T-helper 1 cell treated with Interleukin-12 subunit alpha and Interleukin-12 subunit beta and Interleukin-4 antibody, amounts not matched to agents 30 μg/mL and 1 μg/mL, for 36 hours (primary cell): ENCODE data around the gene LRP1B.

Experiments
- H3K27ac Mint-ChIP-seq: one replicate; pipeline ENCODE4 v1.8.0; 2021; ENCODE audit warnings: mild to moderate bottlenecking, mixed read lengths
- H3K27me3 Mint-ChIP-seq: one replicate; pipeline ENCODE4 v1.8.0; 2021; ENCODE audit warnings: low read depth, mixed read lengths
- H3K36me3 Mint-ChIP-seq: one replicate; pipeline ENCODE4 v1.8.0; 2021; ENCODE audit warnings: low read depth, mixed read lengths
- H3K4me1 Mint-ChIP-seq: one replicate; pipeline ENCODE4 v1.8.0; 2021; ENCODE audit warnings: low read depth, mixed read lengths
- H3K4me3 Mint-ChIP-seq: one replicate; pipeline ENCODE4 v1.8.0; 2021; ENCODE audit warnings: mild to moderate bottlenecking, moderate library complexity, mixed read lengths
- H3K9me3 Mint-ChIP-seq: one replicate; pipeline ENCODE4 v1.8.0; 2021; ENCODE audit warnings: mixed read lengths

Gene LRP1B

DNA sequence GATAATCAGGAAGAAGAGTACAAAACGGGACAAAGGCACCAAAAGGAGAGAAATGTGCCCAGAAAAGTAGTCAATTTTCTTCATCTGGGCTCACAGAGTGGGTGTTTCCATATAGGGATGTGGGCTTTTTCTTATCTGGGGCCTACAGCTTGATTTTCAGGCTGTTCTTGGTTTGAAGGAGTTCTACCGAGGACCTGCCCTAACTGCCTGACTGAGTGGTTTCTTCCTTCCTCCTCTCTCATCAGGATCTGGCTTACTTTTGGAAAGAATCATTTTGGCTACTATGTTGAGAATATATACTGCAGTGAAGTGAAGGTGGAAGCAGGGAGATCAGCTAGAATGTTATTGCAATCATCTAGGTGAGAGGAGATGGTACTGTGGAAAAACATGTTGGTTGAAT lies 316.7 kb downstream of the LRP1B start:
- Mint-ChIP-seq H3K27me3 (no peaks in the 10 kb centered on the region), H3K27ac (no peak overlapping the region), H3K36me3 (no peaks in the 10 kb centered on the region), H3K4me3 (no peak overlapping the region), H3K4me1 (no peaks in the 10 kb centered on the region), H3K9me3 (peaks cover 30% of the 10 kb centered on the region)

DNA sequence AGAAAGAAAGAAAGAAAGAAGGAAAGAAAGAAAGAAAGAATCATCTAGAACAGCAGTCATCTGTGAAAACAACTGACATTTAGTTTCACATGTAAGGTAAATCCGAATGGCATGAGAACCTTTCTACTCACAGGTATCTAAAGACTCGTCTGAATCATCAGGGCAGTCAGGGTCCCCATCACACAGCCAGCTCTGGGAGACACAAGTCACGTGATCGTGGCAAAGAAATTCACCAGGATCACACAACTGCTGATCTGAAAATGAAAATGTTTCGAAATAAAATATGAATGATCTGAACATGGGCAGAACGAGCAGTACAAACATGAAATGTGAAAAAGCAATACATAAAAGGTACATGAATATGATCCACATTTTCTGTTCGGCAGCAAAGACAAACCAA lies 320.7 kb downstream of the LRP1B start:
- no peaks in the 10 kb centered on the region for H3K27me3 Mint-ChIP-seq
- no peak overlapping the region for H3K27ac Mint-ChIP-seq
- no peaks in the 10 kb centered on the region for H3K4me1 Mint-ChIP-seq
- H3K36me3 Mint-ChIP-seq: no peaks in the 10 kb centered on the region
- H3K4me3 Mint-ChIP-seq: no peak overlapping the region
- peaks cover 29% of the 10 kb centered on the region for H3K9me3 Mint-ChIP-seq

- Mint-ChIP-seq H3K4me3 (no peak overlapping the region), H3K4me1 (no peaks in the 10 kb centered on the region), H3K27ac (no peak overlapping the region), H3K27me3 (no peaks in the 10 kb centered on the region), H3K9me3 (peaks cover 3% of the 10 kb centered on the region), H3K36me3 (no peaks in the 10 kb centered on the region)
Observed at GRCh38 chr2:141806090-141806489, 324.7 kb downstream of the LRP1B start.

- Mint-ChIP-seq H3K4me1 (no peaks in the 10 kb centered on the region), H3K4me3 (no peak overlapping the region), H3K27ac (no peak overlapping the region), H3K9me3 (peaks cover 3% of the 10 kb centered on the region), H3K36me3 (no peaks in the 10 kb centered on the region), H3K27me3 (no peaks in the 10 kb centered on the region)
Observed at GRCh38 chr2:141805302-141805701, 325.5 kb downstream of the LRP1B start.

DNA sequence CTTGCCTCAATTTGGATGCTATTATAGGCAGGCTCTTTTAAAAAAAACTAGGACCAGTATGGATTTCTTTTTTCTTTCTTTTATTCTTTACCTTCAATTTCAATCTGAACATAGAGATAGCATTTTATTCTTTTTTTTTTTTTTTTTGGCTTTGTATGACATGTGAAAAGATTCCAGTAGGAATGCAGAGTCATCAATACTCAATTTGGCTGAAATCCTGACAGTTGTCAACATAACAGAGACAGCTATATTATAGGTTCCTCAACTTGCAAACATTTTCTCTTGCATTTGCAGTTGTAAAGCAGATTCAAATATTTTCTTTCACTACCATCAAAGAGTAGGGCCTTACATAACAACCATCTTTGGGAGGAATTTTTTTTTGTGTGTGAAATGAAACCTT lies 334.4 kb downstream of the LRP1B start:
- H3K27ac Mint-ChIP-seq: no peak overlapping the region
- no peak overlapping the region for H3K4me3 Mint-ChIP-seq
- no peaks in the 10 kb centered on the region for H3K4me1 Mint-ChIP-seq
- no peaks in the 10 kb centered on the region for H3K36me3 Mint-ChIP-seq
- H3K27me3 Mint-ChIP-seq: no peaks in the 10 kb centered on the region
- no peaks in the 10 kb centered on the region for H3K9me3 Mint-ChIP-seq

DNA sequence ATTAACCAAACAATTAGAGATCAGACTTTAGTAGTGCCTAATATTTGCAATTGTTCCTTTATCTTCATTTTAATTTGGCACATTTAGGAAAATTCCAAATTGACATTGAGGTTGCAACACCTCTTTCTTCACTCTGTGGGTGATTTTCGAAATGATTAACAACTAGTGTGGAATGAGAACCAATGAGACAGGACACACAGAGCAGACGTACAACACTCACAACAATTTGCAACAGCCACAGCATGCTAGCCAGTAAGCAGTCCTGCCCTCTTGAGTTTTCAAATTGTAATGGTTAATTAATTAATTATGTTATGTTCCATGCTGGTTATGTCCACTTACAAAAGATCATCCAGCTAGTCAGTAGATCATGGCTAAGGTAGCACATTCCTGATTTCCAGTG lies 339.3 kb downstream of the LRP1B start:
- Mint-ChIP-seq H3K9me3 (peaks cover 3% of the 10 kb centered on the region), H3K4me3 (no peak overlapping the region), H3K27ac (no peak overlapping the region), H3K27me3 (no peaks in the 10 kb centered on the region), H3K36me3 (no peaks in the 10 kb centered on the region), H3K4me1 (no peaks in the 10 kb centered on the region)

- Mint-ChIP-seq H3K27me3 (no peaks in the 10 kb centered on the region), H3K36me3 (no peaks in the 10 kb centered on the region), H3K4me1 (no peaks in the 10 kb centered on the region), H3K9me3 (no peaks in the 10 kb centered on the region), H3K27ac (no peak overlapping the region), H3K4me3 (no peak overlapping the region)
Observed at GRCh38 chr2:141782574-141782973, 348.2 kb downstream of the LRP1B start.

DNA sequence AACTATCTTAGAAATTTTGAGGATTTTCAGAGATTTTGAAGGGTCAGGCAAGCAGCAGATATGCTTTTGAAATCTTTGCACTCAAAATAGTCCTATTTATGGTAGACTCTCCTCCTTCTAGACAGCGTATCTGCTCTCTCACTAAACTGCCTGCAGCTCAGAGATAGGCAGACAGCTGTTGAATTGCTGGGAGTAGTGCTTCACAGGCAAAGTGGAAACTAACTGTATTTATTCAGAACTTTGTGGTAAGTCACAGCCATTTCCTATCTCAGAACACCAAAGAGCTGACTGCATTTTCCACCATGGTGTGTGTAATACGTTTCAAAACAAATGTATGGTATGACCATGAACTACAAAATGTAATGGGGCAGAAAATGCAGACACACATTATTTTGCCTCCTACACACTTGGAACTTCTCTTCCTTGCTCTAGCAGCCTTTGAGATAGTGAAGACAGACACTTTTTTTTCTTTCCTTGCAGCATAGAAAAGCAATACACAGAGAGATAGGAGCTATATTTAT lies 352.4 kb downstream of the LRP1B start:
- no peaks in the 10 kb centered on the region for H3K9me3 Mint-ChIP-seq
- no peaks in the 10 kb centered on the region for H3K4me1 Mint-ChIP-seq
- H3K27me3 Mint-ChIP-seq: no peaks in the 10 kb centered on the region
- H3K4me3 Mint-ChIP-seq: no peak overlapping the region
- no peak overlapping the region for H3K27ac Mint-ChIP-seq
- H3K36me3 Mint-ChIP-seq: no peaks in the 10 kb centered on the region

- Mint-ChIP-seq H3K4me1 (no peaks in the 10 kb centered on the region), H3K27ac (no peak overlapping the region), H3K9me3 (no peaks in the 10 kb centered on the region), H3K4me3 (no peak overlapping the region), H3K36me3 (no peaks in the 10 kb centered on the region), H3K27me3 (no peaks in the 10 kb centered on the region)
Observed at GRCh38 chr2:141770530-141770929, 360.3 kb downstream of the LRP1B start.

DNA sequence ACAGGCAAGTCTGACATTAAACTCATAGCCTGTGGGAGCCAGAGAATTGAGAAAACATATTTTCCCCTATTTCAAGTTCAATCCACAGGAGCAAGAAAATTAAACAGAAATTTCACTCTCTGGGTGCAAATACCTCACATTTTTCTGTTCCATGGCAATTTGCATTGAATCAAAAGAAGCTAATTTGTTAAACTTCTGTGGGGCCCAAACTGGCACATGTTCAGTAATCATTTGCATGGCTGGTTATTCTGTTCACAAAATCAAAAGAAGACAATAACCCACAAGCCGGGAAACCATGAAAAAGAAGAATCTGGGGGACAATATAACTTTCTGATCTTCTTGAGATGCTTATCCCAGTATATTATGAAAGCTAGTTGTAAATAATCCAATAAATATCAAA lies 363.1 kb downstream of the LRP1B start:
- H3K27me3 Mint-ChIP-seq: no peaks in the 10 kb centered on the region
- H3K4me3 Mint-ChIP-seq: no peak overlapping the region
- no peak overlapping the region for H3K27ac Mint-ChIP-seq
- no peaks in the 10 kb centered on the region for H3K9me3 Mint-ChIP-seq
- H3K36me3 Mint-ChIP-seq: no peaks in the 10 kb centered on the region
- H3K4me1 Mint-ChIP-seq: no peaks in the 10 kb centered on the region

DNA sequence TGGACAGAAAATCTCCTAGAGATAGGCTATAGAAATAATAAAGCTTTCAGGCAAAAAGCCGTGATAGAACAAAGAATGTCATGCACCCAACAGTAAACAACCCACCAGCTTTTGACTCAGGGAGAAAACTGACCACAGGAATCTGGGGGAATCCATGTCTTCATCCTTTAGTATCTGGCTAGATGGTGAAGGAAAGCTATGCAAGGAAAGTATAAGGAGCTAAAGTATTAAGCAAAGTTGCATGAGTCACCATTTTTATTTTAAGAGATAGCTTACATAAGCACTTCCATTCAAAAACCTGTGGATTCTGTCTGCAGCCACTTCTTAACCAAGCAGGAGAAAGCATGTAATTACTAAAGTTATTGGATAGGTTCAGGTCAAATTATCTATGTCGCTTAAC lies 363.8 kb downstream of the LRP1B start:
- Mint-ChIP-seq H3K9me3 (no peaks in the 10 kb centered on the region), H3K27me3 (no peaks in the 10 kb centered on the region), H3K4me1 (no peaks in the 10 kb centered on the region), H3K36me3 (no peaks in the 10 kb centered on the region), H3K4me3 (no peak overlapping the region), H3K27ac (no peak overlapping the region)

GRCh38 chr2:141766225-141766624 lies 364.6 kb downstream of the LRP1B start:
- Mint-ChIP-seq H3K27ac (no peak overlapping the region), H3K4me3 (no peak overlapping the region), H3K36me3 (no peaks in the 10 kb centered on the region), H3K27me3 (no peaks in the 10 kb centered on the region), H3K4me1 (no peaks in the 10 kb centered on the region), H3K9me3 (no peaks in the 10 kb centered on the region)

DNA sequence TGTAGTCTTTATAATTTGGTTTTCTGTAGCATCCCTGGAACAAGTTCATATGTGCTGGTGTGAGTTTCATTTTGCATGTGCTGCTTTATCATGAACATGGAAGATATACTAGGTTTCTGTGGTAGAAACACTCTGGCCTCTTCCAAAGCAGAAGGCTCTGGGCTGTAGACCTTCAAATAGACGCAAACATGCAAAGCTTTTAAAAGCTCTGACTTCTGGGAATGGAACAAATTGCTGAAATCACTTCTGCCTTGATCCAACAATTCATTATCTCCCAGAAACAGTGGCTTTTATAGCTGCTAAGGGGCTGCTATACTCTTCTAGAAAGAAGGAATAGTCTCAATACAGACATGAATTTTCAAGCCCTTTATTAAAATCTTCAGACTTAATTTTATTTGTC lies 382.2 kb downstream of the LRP1B start:
- no peaks in the 10 kb centered on the region for H3K36me3 Mint-ChIP-seq
- no peak overlapping the region for H3K4me3 Mint-ChIP-seq
- no peak overlapping the region for H3K27ac Mint-ChIP-seq
- H3K4me1 Mint-ChIP-seq: no peaks in the 10 kb centered on the region
- H3K9me3 Mint-ChIP-seq: peaks cover 4% of the 10 kb centered on the region
- no peaks in the 10 kb centered on the region for H3K27me3 Mint-ChIP-seq

GRCh38 chr2:141741652-141742051 lies 389.2 kb downstream of the LRP1B start:
- H3K9me3 Mint-ChIP-seq: peaks cover 4% of the 10 kb centered on the region
- H3K4me3 Mint-ChIP-seq: no peak overlapping the region
- H3K27ac Mint-ChIP-seq: no peak overlapping the region
- H3K36me3 Mint-ChIP-seq: no peaks in the 10 kb centered on the region
- no peaks in the 10 kb centered on the region for H3K4me1 Mint-ChIP-seq
- H3K27me3 Mint-ChIP-seq: no peaks in the 10 kb centered on the region

- H3K27ac Mint-ChIP-seq: no peak overlapping the region
- no peaks in the 10 kb centered on the region for H3K36me3 Mint-ChIP-seq
- no peaks in the 10 kb centered on the region for H3K27me3 Mint-ChIP-seq
- H3K9me3 Mint-ChIP-seq: peaks cover 4% of the 10 kb centered on the region
- H3K4me1 Mint-ChIP-seq: no peaks in the 10 kb centered on the region
- no peak overlapping the region for H3K4me3 Mint-ChIP-seq
Observed at GRCh38 chr2:141737492-141738255, 393.1 kb downstream of the LRP1B start.

DNA sequence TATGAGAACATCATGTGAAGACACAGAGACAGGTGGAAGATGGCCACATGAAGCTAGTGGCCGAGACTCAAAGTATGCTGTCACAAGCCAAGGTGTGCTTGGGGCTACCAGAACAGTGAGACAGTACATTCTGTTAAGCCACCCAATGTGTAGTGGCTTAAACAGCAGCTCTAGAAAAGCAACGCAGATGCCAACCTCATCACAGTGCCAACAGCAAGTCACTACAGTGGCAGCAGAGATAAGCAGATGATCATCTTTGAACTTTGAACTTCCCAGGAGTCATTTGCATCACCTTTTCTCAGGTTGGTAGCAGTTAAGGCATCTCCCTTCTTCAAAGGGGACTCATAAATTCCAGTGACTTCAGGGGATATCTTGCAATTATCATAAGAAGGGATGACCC lies 394.4 kb downstream of the LRP1B start:
- Mint-ChIP-seq H3K4me1 (no peaks in the 10 kb centered on the region), H3K36me3 (no peaks in the 10 kb centered on the region), H3K9me3 (peaks cover 4% of the 10 kb centered on the region), H3K4me3 (no peak overlapping the region), H3K27me3 (no peaks in the 10 kb centered on the region), H3K27ac (no peak overlapping the region)
